Measurements from ENCODE around the gene ITIH4.

Gene ITIH4

DNA sequence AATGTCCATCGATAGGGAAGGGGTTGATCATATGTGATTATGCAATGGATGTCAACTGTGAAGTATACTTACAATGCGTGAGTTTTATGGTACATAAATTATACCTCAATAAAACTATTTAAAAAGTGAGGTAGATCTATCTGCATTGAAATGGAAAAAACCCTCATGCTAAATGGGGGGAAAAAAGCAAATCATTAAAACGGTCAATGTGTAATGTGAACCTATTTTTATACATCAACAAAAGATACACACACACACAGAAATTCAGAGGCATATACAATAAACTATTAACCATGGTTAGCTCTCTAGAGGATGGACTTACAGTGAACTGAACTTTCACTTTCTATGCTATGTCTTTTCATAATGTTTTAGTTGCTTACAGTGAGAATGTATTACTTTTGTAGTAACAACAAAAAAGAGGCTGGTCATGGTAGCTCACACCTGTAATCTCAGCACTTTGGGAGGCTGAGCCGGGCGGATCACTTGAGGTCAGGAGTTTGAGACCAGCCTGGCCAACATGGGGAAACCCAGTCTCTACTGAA, 43.8 kb upstream of the ITIH4 start:
- H3K27ac ChIP-seq, result no peak overlapping the region
- H3K4me3 ChIP-seq, result no peak overlapping the region
- DNase-seq (ENCODE audit: low spot score), result no peak
- TF ChIP-seq CTCF (IDR thresholded peaks at IDR 0.05), result no peak

- no peak for TF ChIP-seq CTCF (IDR thresholded peaks at IDR 0.05)
- H3K27ac ChIP-seq, result no peak overlapping the region
- no peak overlapping the region for H3K4me3 ChIP-seq
- DNase-seq (ENCODE audit: low spot score), result no peak
These were observed 43.1 kb upstream of the ITIH4 start for GRCh38 chr3:52873433-52874159.

- Histone ChIP-seq H3K4me3 (no peak overlapping the region), H3K27ac (no peak overlapping the region)
- no peak for DNase-seq (ENCODE audit: low spot score)
- TF ChIP-seq CTCF (IDR thresholded peaks at IDR 0.05), result no peak
These were observed 41.8 kb upstream of the ITIH4 start for GRCh38 chr3:52872245-52872644.

GRCh38 chr3:52871761-52872160, 41.3 kb upstream of the ITIH4 start:
- DNase-seq (ENCODE audit: low spot score), result no peak
- TF ChIP-seq CTCF (IDR thresholded peaks at IDR 0.05), result no peak
- Histone ChIP-seq H3K27ac (no peak overlapping the region), H3K4me3 (no peak overlapping the region)

- Histone ChIP-seq H3K4me3 (no peak overlapping the region), H3K27ac (no peak overlapping the region)
- no peak for DNase-seq (ENCODE audit: low spot score)
- TF ChIP-seq CTCF (IDR thresholded peaks at IDR 0.05), result no peak
These were observed 40.0 kb upstream of the ITIH4 start for GRCh38 chr3:52870471-52870870.

DNA sequence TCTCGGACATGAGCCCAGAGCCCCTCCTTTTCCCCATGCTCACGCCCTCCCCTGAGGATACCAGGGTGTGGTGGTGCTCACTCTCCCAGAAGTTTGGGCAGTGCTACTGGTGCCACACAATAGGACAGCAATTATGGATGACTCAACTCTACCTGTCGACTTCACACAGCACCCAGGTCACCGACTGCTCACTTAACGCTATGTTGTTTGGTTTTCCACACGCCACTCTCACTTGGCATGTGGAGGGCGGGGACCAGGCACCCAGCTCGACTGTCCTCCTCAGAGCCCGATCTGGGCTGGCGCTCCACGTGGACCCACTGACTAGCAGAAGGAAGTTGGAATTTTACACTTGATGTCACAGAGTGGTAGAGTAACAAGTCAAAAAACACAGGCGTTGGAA, 36.0 kb upstream of the ITIH4 start:
- H3K27ac ChIP-seq, result no peak overlapping the region
- no peak for DNase-seq (ENCODE audit: low spot score)
- H3K4me3 ChIP-seq, result no peak overlapping the region
- no peak for TF ChIP-seq CTCF (IDR thresholded peaks at IDR 0.05)

- Histone ChIP-seq H3K27ac (no peak overlapping the region), H3K4me3 (no peak overlapping the region)
- DNase-seq (ENCODE audit: low spot score), result no peak
- TF ChIP-seq CTCF (IDR thresholded peaks at IDR 0.05), result no peak
These were observed 35.5 kb upstream of the ITIH4 start for GRCh38 chr3:52865994-52866393.
